ENCODE results near the gene SV2B.

The SV2B gene

DNA sequence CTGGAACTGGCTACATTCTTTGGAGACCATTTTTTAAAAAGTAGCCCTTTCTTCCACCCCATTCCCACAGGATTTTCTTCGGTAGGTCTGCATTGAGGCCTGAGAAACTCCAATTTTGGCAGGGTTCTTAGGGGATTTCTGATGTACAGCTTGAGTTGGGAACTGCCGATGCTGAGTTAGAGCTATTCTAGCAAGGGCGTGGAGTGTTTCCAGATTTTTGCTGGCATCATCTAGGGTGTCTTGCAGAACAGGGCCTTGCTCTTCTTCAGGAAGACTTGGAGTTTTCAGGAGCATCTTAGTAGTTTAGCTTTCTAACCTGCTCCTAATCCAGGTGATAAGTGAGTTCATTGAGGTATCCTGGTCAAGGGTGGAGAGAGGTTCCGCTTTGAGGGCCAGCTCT lies 41.0 kb downstream of the SV2B start:
- no peak overlapping the region for H3K4me3 ChIP-seq (ENCODE audit: low read depth in 1 of 2, low read length in 2 of 2)
- no peaks in the 10 kb centered on the region for H3K4me1 ChIP-seq (ENCODE audit: control insufficient read depth in 1 of 2, insufficient read depth in 2 of 2, low read length in 2 of 2)
- no peaks in the 10 kb centered on the region for H3K27me3 ChIP-seq (ENCODE audit: low read depth, low read length)
- no peaks in the 10 kb centered on the region for H3K9me3 ChIP-seq (ENCODE audit: control insufficient read depth in 1 of 2, low read length in 2 of 2)
- no peak overlapping the region for H3K27ac ChIP-seq (ENCODE audit: low read length)
- no peaks in the 10 kb centered on the region for H3K36me3 ChIP-seq (ENCODE audit: control insufficient read depth in 1 of 2, insufficient read depth in 2 of 2, low read length in 2 of 2)

DNA sequence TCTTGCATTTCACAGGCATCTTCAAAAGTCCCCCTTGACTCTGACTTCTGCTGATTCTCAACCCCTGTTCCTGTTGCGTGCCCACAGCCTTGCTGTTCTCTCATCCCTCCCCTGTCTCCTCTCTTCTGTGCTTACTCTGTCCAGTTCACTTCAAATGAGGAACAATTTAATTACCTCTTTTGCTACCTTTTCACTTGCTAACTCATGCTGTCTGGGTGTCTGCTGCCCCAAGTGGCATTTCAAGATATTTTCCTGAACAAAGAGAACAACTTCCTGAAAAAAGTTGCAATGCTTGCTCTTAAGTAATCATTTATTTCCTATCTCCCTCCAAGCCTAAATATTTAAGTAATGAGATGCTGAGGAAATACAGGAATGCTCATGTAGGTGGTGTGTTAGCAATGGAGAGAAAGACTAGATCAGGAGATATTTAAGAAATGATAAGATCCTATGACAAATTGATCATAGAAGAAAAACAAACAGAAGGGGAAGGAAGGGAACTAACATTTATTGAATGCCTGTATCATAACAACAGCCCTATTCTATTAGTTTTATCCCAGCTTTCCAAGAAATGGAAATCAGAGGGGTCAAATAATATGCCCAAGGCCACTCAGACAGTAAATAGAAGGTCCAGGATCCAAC lies 42.2 kb downstream of the SV2B start:
- Histone ChIP-seq H3K36me3 (ENCODE audit: control insufficient read depth in 1 of 2, insufficient read depth in 2 of 2, low read length in 2 of 2) (no peaks in the 10 kb centered on the region), H3K4me3 (ENCODE audit: low read depth in 1 of 2, low read length in 2 of 2) (no peak overlapping the region), H3K4me1 (ENCODE audit: control insufficient read depth in 1 of 2, insufficient read depth in 2 of 2, low read length in 2 of 2) (no peaks in the 10 kb centered on the region), H3K9me3 (ENCODE audit: control insufficient read depth in 1 of 2, low read length in 2 of 2) (no peaks in the 10 kb centered on the region), H3K27ac (ENCODE audit: low read length) (no peak overlapping the region), H3K27me3 (ENCODE audit: low read depth, low read length) (no peaks in the 10 kb centered on the region)

DNA sequence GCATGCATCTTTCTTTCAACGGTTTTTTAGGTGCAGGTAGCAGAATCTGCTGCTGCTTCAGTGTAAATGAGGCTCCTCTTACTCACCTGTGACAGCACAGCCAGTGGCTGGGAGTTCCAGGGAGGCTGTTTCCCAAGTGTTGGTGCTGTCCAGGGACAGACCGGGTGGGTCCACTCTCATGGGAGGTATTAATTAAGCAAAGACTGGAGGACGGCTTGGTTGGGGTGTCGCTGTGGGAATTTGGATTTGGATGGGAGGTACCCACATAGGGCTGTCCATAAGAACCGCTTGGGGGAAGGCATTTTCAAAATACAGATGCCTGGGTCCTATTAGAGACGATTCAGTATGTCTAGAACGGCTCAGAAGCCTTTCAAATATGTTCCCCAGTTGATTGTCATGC lies 42.9 kb downstream of the SV2B start:
- Histone ChIP-seq H3K9me3 (ENCODE audit: control insufficient read depth in 1 of 2, low read length in 2 of 2) (no peaks in the 10 kb centered on the region), H3K4me1 (ENCODE audit: control insufficient read depth in 1 of 2, insufficient read depth in 2 of 2, low read length in 2 of 2) (no peaks in the 10 kb centered on the region), H3K36me3 (ENCODE audit: control insufficient read depth in 1 of 2, insufficient read depth in 2 of 2, low read length in 2 of 2) (no peaks in the 10 kb centered on the region), H3K27ac (ENCODE audit: low read length) (no peak overlapping the region), H3K27me3 (ENCODE audit: low read depth, low read length) (no peaks in the 10 kb centered on the region), H3K4me3 (ENCODE audit: low read depth in 1 of 2, low read length in 2 of 2) (no peak overlapping the region)

DNA sequence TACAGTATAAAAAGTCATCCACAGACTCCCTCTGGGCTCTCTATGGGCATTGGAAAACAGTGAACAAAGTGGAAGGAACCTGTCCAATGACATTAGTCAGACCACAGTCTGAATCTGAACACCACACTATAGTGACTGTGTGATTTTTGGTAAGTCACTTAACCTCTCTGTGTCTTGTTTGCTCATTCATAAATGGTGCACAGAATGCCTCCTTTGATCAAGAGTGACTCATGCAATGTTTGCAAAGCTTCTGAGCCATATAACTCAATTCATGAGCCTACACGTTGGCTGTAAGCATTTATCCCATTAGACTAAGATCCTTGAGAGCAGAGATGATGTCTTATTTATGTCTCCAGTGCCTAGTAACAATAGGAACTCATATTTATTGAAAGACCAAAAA lies 46.7 kb downstream of the SV2B start:
- H3K9me3 ChIP-seq (ENCODE audit: control insufficient read depth in 1 of 2, low read length in 2 of 2), result no peaks in the 10 kb centered on the region
- H3K4me3 ChIP-seq (ENCODE audit: low read depth in 1 of 2, low read length in 2 of 2), result no peak overlapping the region
- H3K36me3 ChIP-seq (ENCODE audit: control insufficient read depth in 1 of 2, insufficient read depth in 2 of 2, low read length in 2 of 2), result no peaks in the 10 kb centered on the region
- no peak overlapping the region for H3K27ac ChIP-seq (ENCODE audit: low read length)
- no peaks in the 10 kb centered on the region for H3K27me3 ChIP-seq (ENCODE audit: low read depth, low read length)
- no peaks in the 10 kb centered on the region for H3K4me1 ChIP-seq (ENCODE audit: control insufficient read depth in 1 of 2, insufficient read depth in 2 of 2, low read length in 2 of 2)

DNA sequence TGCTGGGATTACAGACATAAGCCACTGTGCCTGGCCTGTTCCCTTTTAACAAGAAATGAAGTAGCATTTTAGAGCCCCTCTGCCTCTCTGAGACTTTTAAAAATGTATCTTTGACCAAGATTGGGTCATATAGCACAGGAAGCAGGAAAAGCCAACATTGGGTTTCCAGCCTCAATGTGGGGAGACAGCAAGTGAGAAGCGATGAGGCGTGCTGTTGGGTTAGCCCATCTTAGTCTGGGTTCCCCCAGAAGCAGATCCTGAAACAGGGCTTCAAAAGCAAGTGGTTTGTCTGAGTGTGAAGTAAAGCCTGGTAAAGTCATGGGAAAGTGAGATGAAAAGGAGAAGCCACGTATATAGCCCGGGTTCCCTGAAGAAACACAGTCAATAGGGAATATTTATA lies 48.2 kb downstream of the SV2B start:
- H3K4me3 ChIP-seq (ENCODE audit: low read depth in 1 of 2, low read length in 2 of 2), result no peak overlapping the region
- H3K27ac ChIP-seq (ENCODE audit: low read length), result no peak overlapping the region
- no peaks in the 10 kb centered on the region for H3K27me3 ChIP-seq (ENCODE audit: low read depth, low read length)
- H3K4me1 ChIP-seq (ENCODE audit: control insufficient read depth in 1 of 2, insufficient read depth in 2 of 2, low read length in 2 of 2), result no peaks in the 10 kb centered on the region
- H3K9me3 ChIP-seq (ENCODE audit: control insufficient read depth in 1 of 2, low read length in 2 of 2), result no peaks in the 10 kb centered on the region
- H3K36me3 ChIP-seq (ENCODE audit: control insufficient read depth in 1 of 2, insufficient read depth in 2 of 2, low read length in 2 of 2), result no peaks in the 10 kb centered on the region

DNA sequence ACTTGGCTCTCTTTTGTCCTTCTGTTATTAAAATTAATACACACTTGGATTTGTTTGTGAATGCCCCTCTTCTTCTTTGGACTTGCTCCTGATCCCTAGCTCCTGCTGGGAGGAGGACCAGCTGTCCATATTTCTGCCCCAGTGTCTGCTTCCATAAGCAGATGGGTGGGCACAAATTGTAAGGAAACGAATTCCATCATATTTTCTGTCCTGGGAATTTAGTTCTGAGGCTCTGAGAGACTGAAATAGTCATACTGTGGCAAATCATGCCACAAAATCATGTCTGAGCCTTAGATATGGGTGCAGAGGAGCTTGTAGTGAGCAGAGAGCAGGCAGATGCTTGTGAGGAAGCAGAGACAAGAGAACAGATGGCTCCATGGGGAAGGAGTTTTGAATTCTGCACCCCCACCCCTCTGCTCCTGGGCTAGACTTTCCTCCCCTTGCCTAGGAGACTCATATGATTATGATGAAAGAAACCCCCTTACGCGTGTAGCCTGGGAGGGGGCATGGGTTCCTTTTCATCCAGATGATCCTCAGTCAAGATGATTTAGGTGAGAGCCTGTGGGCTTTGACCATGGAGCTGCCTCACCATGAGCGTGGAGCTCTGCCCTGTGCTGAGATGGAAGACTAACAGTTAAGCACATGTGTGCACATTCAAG lies 50.6 kb downstream of the SV2B start:
- H3K4me3 ChIP-seq (ENCODE audit: low read depth in 1 of 2, low read length in 2 of 2), result no peak overlapping the region
- H3K9me3 ChIP-seq (ENCODE audit: control insufficient read depth in 1 of 2, low read length in 2 of 2), result no peaks in the 10 kb centered on the region
- H3K27me3 ChIP-seq (ENCODE audit: low read depth, low read length), result no peaks in the 10 kb centered on the region
- no peaks in the 10 kb centered on the region for H3K4me1 ChIP-seq (ENCODE audit: control insufficient read depth in 1 of 2, insufficient read depth in 2 of 2, low read length in 2 of 2)
- H3K27ac ChIP-seq (ENCODE audit: low read length), result no peak overlapping the region
- no peaks in the 10 kb centered on the region for H3K36me3 ChIP-seq (ENCODE audit: control insufficient read depth in 1 of 2, insufficient read depth in 2 of 2, low read length in 2 of 2)

DNA sequence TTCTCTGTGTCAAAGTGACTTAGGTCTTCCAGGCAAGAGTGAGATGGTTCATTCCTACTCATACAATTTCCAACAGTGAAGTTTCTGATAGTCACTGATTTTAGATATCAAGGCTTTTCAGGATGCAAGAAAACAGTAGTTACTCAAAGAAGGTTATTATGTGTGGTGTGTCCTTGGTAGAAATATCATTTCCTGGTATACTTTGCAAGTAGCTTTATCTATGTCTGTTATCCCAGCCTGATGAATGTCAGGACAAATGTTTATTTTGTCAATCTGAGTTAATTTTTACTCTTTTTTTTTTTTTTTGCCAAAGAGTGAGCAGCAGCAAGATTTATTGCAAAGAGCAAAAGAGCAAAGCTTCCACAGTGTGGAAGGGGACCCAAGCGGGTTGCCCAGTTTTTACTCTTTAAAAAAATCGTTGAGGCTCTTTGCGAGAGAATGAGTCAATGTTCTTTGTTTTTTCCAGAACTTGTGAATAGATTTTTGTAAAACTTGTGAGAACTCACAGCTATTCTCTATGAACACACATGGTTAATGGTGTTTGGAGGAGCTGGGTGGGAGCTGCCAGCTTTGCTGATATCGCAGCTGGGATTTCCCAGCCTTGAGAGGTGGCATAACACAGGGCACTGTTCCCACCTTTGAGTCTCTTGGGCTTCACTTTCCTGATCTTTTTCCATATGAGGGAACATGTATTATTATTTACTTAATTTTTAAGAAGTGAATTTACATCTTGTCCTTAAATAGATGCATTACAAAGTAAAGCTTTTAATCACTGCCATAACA lies 51.9 kb downstream of the SV2B start:
- Histone ChIP-seq H3K4me3 (ENCODE audit: low read depth in 1 of 2, low read length in 2 of 2) (no peak overlapping the region), H3K27ac (ENCODE audit: low read length) (no peak overlapping the region), H3K9me3 (ENCODE audit: control insufficient read depth in 1 of 2, low read length in 2 of 2) (no peaks in the 10 kb centered on the region), H3K27me3 (ENCODE audit: low read depth, low read length) (no peaks in the 10 kb centered on the region), H3K36me3 (ENCODE audit: control insufficient read depth in 1 of 2, insufficient read depth in 2 of 2, low read length in 2 of 2) (no peaks in the 10 kb centered on the region), H3K4me1 (ENCODE audit: control insufficient read depth in 1 of 2, insufficient read depth in 2 of 2, low read length in 2 of 2) (no peaks in the 10 kb centered on the region)

DNA sequence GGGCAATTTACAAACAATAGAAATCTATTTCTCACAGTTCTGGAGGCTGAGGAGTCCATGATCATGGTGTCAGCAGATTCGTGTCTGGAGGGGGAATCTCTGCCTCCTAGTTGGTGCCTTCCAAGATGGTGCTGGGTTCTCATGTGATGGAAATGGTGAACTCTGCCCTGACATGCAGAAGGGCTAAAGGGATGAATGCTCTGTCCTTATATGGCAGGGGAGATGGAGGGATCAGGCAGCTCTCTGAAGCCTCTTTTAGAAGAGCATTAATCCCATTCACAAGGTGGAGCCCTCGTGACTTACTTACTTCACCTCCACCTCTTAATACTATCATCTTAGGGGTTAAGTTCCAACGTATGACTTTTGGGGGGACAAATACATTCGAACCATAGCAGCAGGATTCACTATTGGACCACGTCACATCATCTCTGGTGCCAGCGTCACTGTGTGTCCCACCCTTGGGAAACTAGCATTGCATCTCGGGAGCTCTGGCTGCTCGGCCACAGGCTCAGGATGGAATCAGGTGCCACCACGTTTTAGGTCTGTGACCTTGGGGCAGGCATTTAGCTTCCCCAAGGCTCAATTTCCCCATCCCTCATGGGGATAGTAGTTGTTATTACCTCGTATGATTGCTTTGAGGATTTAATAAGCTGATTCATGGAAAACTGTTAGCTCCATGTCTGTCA lies 53.0 kb downstream of the SV2B start:
- Histone ChIP-seq H3K27ac (ENCODE audit: low read length) (no peak overlapping the region), H3K36me3 (ENCODE audit: control insufficient read depth in 1 of 2, insufficient read depth in 2 of 2, low read length in 2 of 2) (no peaks in the 10 kb centered on the region)

DNA sequence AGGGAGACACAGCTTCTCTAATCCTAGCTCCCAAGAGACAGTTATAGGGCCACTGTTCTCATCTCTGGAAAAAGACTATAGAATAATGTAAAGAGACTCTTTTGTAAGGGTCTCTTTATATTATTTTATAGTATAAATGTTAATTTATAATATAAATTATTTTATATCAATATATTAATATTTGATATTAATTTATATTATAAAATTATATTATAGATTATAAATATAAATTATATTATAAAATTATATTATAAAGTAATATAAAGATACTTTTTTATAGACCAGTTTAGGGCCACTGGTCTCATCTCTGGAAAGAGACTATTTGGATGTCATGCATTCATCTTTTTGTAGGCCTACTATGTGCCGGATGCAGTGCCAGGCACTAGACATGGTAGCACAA lies 53.9 kb downstream of the SV2B start:
- Histone ChIP-seq H3K9me3 (ENCODE audit: control insufficient read depth in 1 of 2, low read length in 2 of 2) (no peaks in the 10 kb centered on the region), H3K27me3 (ENCODE audit: low read depth, low read length) (no peaks in the 10 kb centered on the region), H3K36me3 (ENCODE audit: control insufficient read depth in 1 of 2, insufficient read depth in 2 of 2, low read length in 2 of 2) (no peaks in the 10 kb centered on the region), H3K4me1 (ENCODE audit: control insufficient read depth in 1 of 2, insufficient read depth in 2 of 2, low read length in 2 of 2) (no peaks in the 10 kb centered on the region), H3K27ac (ENCODE audit: low read length) (no peak overlapping the region), H3K4me3 (ENCODE audit: low read depth in 1 of 2, low read length in 2 of 2) (no peak overlapping the region)

More for the DNA sequence above, 53.0 kb downstream of the SV2B start:
- Histone ChIP-seq H3K9me3 (ENCODE audit: control insufficient read depth in 1 of 2, low read length in 2 of 2) (no peaks in the 10 kb centered on the region), H3K4me1 (ENCODE audit: control insufficient read depth in 1 of 2, insufficient read depth in 2 of 2, low read length in 2 of 2) (no peaks in the 10 kb centered on the region), H3K4me3 (ENCODE audit: low read depth in 1 of 2, low read length in 2 of 2) (no peak overlapping the region), H3K27me3 (ENCODE audit: low read depth, low read length) (no peaks in the 10 kb centered on the region)

DNA sequence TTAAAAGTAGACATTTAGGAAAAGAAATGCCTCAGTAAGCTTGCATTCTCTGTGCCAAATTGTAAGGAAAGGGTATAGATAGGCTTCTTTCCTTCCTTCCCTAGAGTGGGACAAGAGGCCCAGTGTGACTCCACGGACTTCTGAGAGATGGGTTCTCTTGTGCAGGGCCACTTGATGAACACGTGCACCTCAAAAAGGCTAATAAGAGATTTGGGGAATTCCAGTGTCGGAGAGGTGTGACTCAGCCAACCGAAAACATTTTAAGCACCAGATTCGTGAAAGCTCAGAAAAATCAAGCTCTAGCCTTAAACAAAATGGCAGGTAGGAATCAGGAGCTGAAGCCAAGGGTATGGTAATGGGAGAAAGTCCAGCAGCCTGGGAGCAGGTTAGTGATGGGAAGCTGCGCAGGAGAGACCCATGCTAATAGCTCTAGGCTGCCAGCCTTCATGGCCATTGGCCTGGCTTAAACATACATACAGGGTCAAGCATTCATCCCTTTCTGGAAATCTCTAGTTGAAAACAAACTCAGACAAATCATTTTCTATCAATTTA lies 56.2 kb downstream of the SV2B start:
- no peaks in the 10 kb centered on the region for H3K36me3 ChIP-seq (ENCODE audit: control insufficient read depth in 1 of 2, insufficient read depth in 2 of 2, low read length in 2 of 2)
- H3K27ac ChIP-seq (ENCODE audit: low read length), result no peak overlapping the region
- no peak overlapping the region for H3K4me3 ChIP-seq (ENCODE audit: low read depth in 1 of 2, low read length in 2 of 2)
- no peaks in the 10 kb centered on the region for H3K9me3 ChIP-seq (ENCODE audit: control insufficient read depth in 1 of 2, low read length in 2 of 2)
- no peaks in the 10 kb centered on the region for H3K4me1 ChIP-seq (ENCODE audit: control insufficient read depth in 1 of 2, insufficient read depth in 2 of 2, low read length in 2 of 2)
- H3K27me3 ChIP-seq (ENCODE audit: low read depth, low read length), result no peaks in the 10 kb centered on the region

All from muscle layer of duodenum (tissue), 2 donors.